H1 (cell line): Measurements from ENCODE around the gene SYNGR3. TPM values are rescaled to one million over a fixed set of nuclear protein-coding genes. Genes with fewer than 3 reads are reported as not detected.

Experiments
- CTCF ChIA-PET: fragments of 300-600 bp; sonication (Branson Sonifier 250); formaldehyde crosslinking; loops from one replicate; lab custom pipeline; 2021; ENCODE audit not compliant: partially characterized antibody; lab: Charles Lee
- POLR2A ChIA-PET: fragments of 300-600 bp; sonication (Branson Sonifier 250); formaldehyde crosslinking; loops from one replicate; lab custom pipeline; 2021; ENCODE audit warnings: inconsistent platforms; ENCODE audit not compliant: partially characterized antibody; lab: Charles Lee
- DNase-seq, 2 experiments: peaks; one replicate each; pipeline versions ENCODE4 v3.0.0 to v3.0.0-alpha.2; 2010 to 2022; ENCODE audit warnings: low spot score in 2 of 2, low read depth in 1 of 2, mixed read lengths in 1 of 2
- FAIRE-seq: peaks from 2 replicates; lab custom pipeline; 2011; peaks lifted over from hg19 to GRCh38; lab: Jason Lieb, UNC
- H2AFZ ChIP-seq: 2 replicates; pipeline ENCODE4 v1.8.1; 2012; ENCODE audit warnings: low read length, inconsistent platforms
- H2AK5ac ChIP-seq: 2 replicates; pipeline ENCODE4 v1.6.1; 2013; ENCODE audit warnings: low read depth, low read length
- H2BK120ac ChIP-seq: replicated peaks from 2 replicates; pipeline ENCODE3; 2013; ENCODE audit warnings: low read depth, low read length, inconsistent platforms
- H2BK12ac ChIP-seq: 2 replicates; pipeline ENCODE4 v1.6.1; 2013; ENCODE audit warnings: low read depth, low read length
- H2BK15ac ChIP-seq: 2 replicates; pipeline ENCODE4 v1.6.1; 2013; ENCODE audit warnings: low read length
- H2BK20ac ChIP-seq: 2 replicates; pipeline ENCODE4 v1.6.1; 2013; ENCODE audit warnings: low read length
- H2BK5ac ChIP-seq: 2 replicates; pipeline ENCODE4 v1.6.1; 2013; ENCODE audit warnings: low read depth, low read length
- H3K14ac ChIP-seq: 2 replicates; pipeline ENCODE4 v1.6.1; 2013; ENCODE audit warnings: inconsistent platforms; ENCODE audit not compliant: insufficient read length
- H3K18ac ChIP-seq: 2 replicates; pipeline ENCODE4 v1.6.1; 2013; ENCODE audit warnings: low read length; ENCODE audit errors: extremely low read depth
- H3K23ac ChIP-seq: 2 replicates; pipeline ENCODE4 v1.6.1; 2013; ENCODE audit warnings: inconsistent platforms; ENCODE audit not compliant: insufficient read length
- H3K23me2 ChIP-seq: 2 replicates; pipeline ENCODE4 v1.6.1; 2013; ENCODE audit warnings: low read depth, low read length
- H3K27ac ChIP-seq: 2 replicates; pipeline ENCODE4 v1.6.1; 2011; ENCODE audit warnings: low read depth, low read length, inconsistent platforms
- H3K27me3 ChIP-seq, 4 experiments: replicated peaks in 1 of 4; 1 replicate in 1 of 4; 2 replicates in 3 of 4; pipeline versions ENCODE4 v1.6.1 to v1.8.1; 2011 to 2013; ENCODE audit warnings: low read length in 3 of 4, mild to moderate bottlenecking in 3 of 4, inconsistent platforms in 2 of 4, mixed read lengths in 2 of 4, moderate library complexity in 1 of 4; ENCODE audit not compliant: control insufficient read depth in 3 of 4, insufficient read depth in 3 of 4; ENCODE audit errors: extremely low read depth in 1 of 4
- H3K36me3 ChIP-seq, 4 experiments: 2 replicates each; pipeline versions ENCODE4 v1.6.1 to v1.8.1; 2011 to 2013; ENCODE audit warnings: mild to moderate bottlenecking in 4 of 4, low read length in 3 of 4, moderate library complexity in 2 of 4, control low read depth in 1 of 4, inconsistent platforms in 1 of 4; ENCODE audit not compliant: insufficient read depth in 4 of 4, control insufficient read depth in 2 of 4
- H3K4ac ChIP-seq: replicated peaks from 2 replicates; pipeline ENCODE3; 2013; ENCODE audit warnings: low read length, low read depth, mixed read lengths, inconsistent platforms; ENCODE audit not compliant: insufficient read length
- H3K4me1 ChIP-seq, 4 experiments: replicated peaks in 1 of 4; 1 replicate in 1 of 4; 2 replicates in 3 of 4; pipeline versions ENCODE4 v1.6.1 to v1.8.1; 2011 to 2013; ENCODE audit warnings: low read length in 3 of 4, inconsistent platforms in 2 of 4, mixed read lengths in 1 of 4; ENCODE audit not compliant: insufficient read depth in 4 of 4, control insufficient read depth in 3 of 4
- H3K4me2 ChIP-seq, 2 experiments: 2 replicates each; pipeline versions ENCODE4 v1.6.1 to v1.8.1; 2011 to 2013; ENCODE audit warnings: low read depth in 2 of 2, low read length in 2 of 2, control low read depth in 1 of 2, inconsistent platforms in 1 of 2, mild to moderate bottlenecking in 1 of 2; ENCODE audit not compliant: insufficient read depth in 1 of 2
- H3K4me3 ChIP-seq, 4 experiments: fragments of 200-600, 300-600 bp in 1 of 4; sonication (generic), shearing (Covaris generic), sonication (Bioruptor Twin) in 1 of 4; 2 replicates each; pipeline versions ENCODE4 v1.5.1 to v1.8.1; 2011 to 2016; ENCODE audit warnings: low read length in 4 of 4, low read depth in 3 of 4, control low read depth in 2 of 4, inconsistent platforms in 2 of 4, mild to moderate bottlenecking in 2 of 4, mixed read lengths in 1 of 4, moderate library complexity in 1 of 4; ENCODE audit not compliant: insufficient read depth in 2 of 4; ENCODE audit errors: extremely low read depth in 1 of 4
- H3K56ac ChIP-seq: replicated peaks from 2 replicates; pipeline ENCODE3; 2013; ENCODE audit warnings: low read depth, mild to moderate bottlenecking, mixed read lengths, low read length, inconsistent platforms; ENCODE audit not compliant: insufficient read length
- H3K79me1 ChIP-seq: 2 replicates; pipeline ENCODE4 v1.6.1; 2013; ENCODE audit warnings: low read depth, low read length, control low read depth
- H3K79me2 ChIP-seq, 2 experiments: 2 replicates each; pipeline versions ENCODE4 v1.6.1 to v1.8.1; 2012 to 2013; ENCODE audit warnings: low read length in 2 of 2, mild to moderate bottlenecking in 2 of 2, inconsistent platforms in 1 of 2; ENCODE audit not compliant: insufficient read depth in 2 of 2, control insufficient read depth in 1 of 2
- H3K9ac ChIP-seq, 4 experiments: replicated peaks in 1 of 4; 1 replicate in 1 of 4; 2 replicates in 3 of 4; pipeline versions ENCODE4 v1.6.1 to v1.8.1; 2011 to 2013; ENCODE audit warnings: low read depth in 3 of 4, low read length in 3 of 4, control low read depth in 2 of 4, mild to moderate bottlenecking in 2 of 4, moderate library complexity in 2 of 4, inconsistent platforms in 1 of 4; ENCODE audit errors: extremely low read depth in 1 of 4
- H3K9me3 ChIP-seq, 2 experiments: 2 replicates each; pipeline versions ENCODE4 v1.6.1 to v1.8.1; 2012 to 2013; ENCODE audit warnings: mild to moderate bottlenecking in 2 of 2, moderate library complexity in 2 of 2, control low read depth in 1 of 2, inconsistent platforms in 1 of 2, low read depth in 1 of 2, low read length in 1 of 2, mixed read lengths in 1 of 2; ENCODE audit not compliant: insufficient read depth in 2 of 2
- H4K20me1 ChIP-seq, 2 experiments: replicated peaks in 1 of 2; 2 replicates each; pipeline versions ENCODE3 to v1.8.1; 2011 to 2013; ENCODE audit warnings: inconsistent platforms in 2 of 2, low read length in 2 of 2, mild to moderate bottlenecking in 1 of 2; ENCODE audit not compliant: insufficient read depth in 2 of 2, control insufficient read depth in 1 of 2
- H4K5ac ChIP-seq: 2 replicates; pipeline ENCODE4 v1.6.1; 2013; ENCODE audit warnings: low read length, low read depth, mixed read lengths, inconsistent platforms; ENCODE audit not compliant: insufficient read length
- H4K8ac ChIP-seq: 2 replicates; pipeline ENCODE4 v1.8.0; 2013; ENCODE audit warnings: mild to moderate bottlenecking, moderate library complexity, low read length, inconsistent platforms; ENCODE audit not compliant: insufficient read depth; ENCODE audit errors: extremely low read depth
- H4K91ac ChIP-seq: replicated peaks from 2 replicates; pipeline ENCODE3; 2013; ENCODE audit warnings: low read length, mixed read lengths, inconsistent platforms; ENCODE audit not compliant: insufficient read length
- RAD21 ChIP-seq, 2 experiments: IDR thresholded peaks in 1 of 2; conservative IDR thresholded peaks in 1 of 2; 2 replicates each; pipeline ENCODE4 v1.6.1; 2011; ENCODE audit warnings: low read depth in 2 of 2, low read length in 2 of 2, improper control_type of control experiment in 1 of 2, inconsistent platforms in 1 of 2, mild to moderate bottlenecking in 1 of 2, moderate library complexity in 1 of 2
- WGBS, 2 experiments: shearing (Covaris generic) in 1 of 2; methylation state at CpG; one replicate each; pipeline versions ENCODE4 v1.1.6 to v1.1.7; 2013 to 2015; ENCODE audit warnings: low lambda C conversion rate in 2 of 2, mixed read lengths in 2 of 2, inconsistent platforms in 1 of 2, low coverage in 1 of 2, missing lambda C conversion rate in 1 of 2; ENCODE audit not compliant: insufficient replicate concordance in 2 of 2, insufficient coverage in 1 of 2, insufficient read length in 1 of 2; ENCODE audit errors: extremely low coverage in 1 of 2, missing lambda C conversion rate in 1 of 2; 5-methylcytosine and 5-hydroxymethylcytosine counted together
- polyA plus RNA-seq, 7 experiments: library from polyadenylated mRNA; depleted of rRNA in 3 of 7; stranded (reverse) in 5 of 7; unstranded in 2 of 7; fragments of >200 nt in 5 of 7; fragments of 200-250 nt in 2 of 7; gene quantifications; 1 replicate in 5 of 7; 2 replicates in 1 of 7; 4 replicates in 1 of 7; pipeline versions ENCODE4 v1.2.1 to v1.2.3, GENCODE V29; 2011 to 2013; ENCODE audit warnings: missing spikeins in 2 of 7, mixed read lengths in 2 of 7
- total RNA-seq: library from RNA; stranded (reverse); fragmentation: NEBNext Ultra II Directional; extraction: Animal tissue kit (Norgen Biotek cat#: 25700); gene quantifications from 2 replicates; pipeline ENCODE4 v1.2.1, GENCODE V29; 2021

The SYNGR3 gene
- total and polyA plus RNA-seq, 2 of the 8 experiments (the other 6 are each of a cell fraction or from before 2014, with no cell fraction given) = 36.2 to 49.9 TPM

DNA sequence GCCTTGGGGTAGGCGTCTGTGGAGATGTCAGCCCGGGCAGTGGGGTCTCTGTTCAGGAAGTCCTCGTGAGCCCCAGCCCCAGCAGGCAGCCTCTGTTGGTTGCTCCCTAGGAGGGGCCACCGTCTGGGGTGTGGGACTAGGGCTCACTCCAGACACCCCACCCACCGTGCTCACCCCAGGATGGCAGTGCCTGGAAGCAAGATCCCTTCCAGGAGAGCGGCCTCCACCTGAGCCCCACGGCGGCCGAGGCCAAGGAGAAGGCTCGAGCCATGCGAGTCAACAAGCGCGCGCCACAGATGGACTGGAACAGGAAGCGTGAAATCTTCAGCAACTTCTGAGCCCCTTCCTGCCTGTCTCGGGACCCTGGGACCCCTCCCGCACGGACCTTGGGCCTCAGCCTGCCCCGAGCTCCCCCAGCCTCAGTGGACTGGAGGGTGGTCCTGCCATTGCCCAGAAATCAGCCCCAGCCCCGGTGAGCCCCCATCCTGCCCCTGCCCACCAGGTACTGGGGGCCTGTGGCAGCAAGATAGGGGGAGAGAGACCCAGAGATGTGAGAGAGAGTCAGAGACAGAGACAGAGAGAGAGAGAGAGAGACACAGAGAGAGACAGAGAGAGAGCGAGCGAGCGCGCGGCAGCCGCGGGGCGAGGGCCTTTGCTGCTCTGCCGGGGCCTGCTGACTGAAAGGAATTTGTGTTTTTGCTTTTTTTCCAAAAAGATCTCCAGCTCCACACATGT, 48.0 kb downstream of the SYNGR3 start:
- Histone ChIP-seq H3K4me2 (no peak overlapping the region), H2BK20ac (no peak overlapping the region), H2BK120ac (no peak overlapping the region), H4K8ac (no peak overlapping the region), H3K27me3 (no peaks in the 10 kb centered on the region), H3K4ac (no peak overlapping the region), H3K4me1 (peaks cover 0 to 4% (median 0%) of the 10 kb centered on the region in 4 experiments; a peak in 4 of 7 replicates), H3K18ac (no peak overlapping the region), H3K14ac (no peak overlapping the region), H4K5ac (no peak overlapping the region), H4K20me1 (peaks cover 0 to 2% of the 10 kb centered on the region in 2 experiments), H3K9me3 (no peaks in the 10 kb centered on the region), H2BK5ac (no peak overlapping the region), H2AFZ (no peak overlapping the region), H2BK12ac (no peak overlapping the region), H2AK5ac (no peak overlapping the region), H3K56ac (no peak overlapping the region), H2BK15ac (no peak overlapping the region), H3K4me3 (no peak overlapping the region), H3K23me2 (no peaks in the 10 kb centered on the region), H3K79me1 (no peaks in the 10 kb centered on the region), H3K36me3 (no peaks in the 10 kb centered on the region), H4K91ac (no peak overlapping the region), H3K23ac (no peak overlapping the region), H3K9ac (no peak overlapping the region), H3K27ac (no peak overlapping the region), H3K79me2 (no peaks in the 10 kb centered on the region)
- no peak for FAIRE-seq
- ChIA-PET CTCF (interaction anchor here (0.8 to 3.0 kb wide), 5 partner anchors 9 to 26 kb away, joined by 3 to 14 read pairs (median 3); partner anchors contain the start of genes NTHL1 and TSC2), POLR2A (interaction anchor here (0.9 to 3.1 kb wide), 4 partner anchors 10 to 117 kb away, joined by 3 to 14 read pairs (median 5); partner anchors contain the start of genes NTHL1, TRAF7 and TSC2)
- 96% methylated on average over 22 of the region's 29 CpGs; no CpG with 5 or more reads in 1 of the 2 experiments for WGBS, 2 experiments
- no peak for TF ChIP-seq RAD21 (IDR thresholded peaks at IDR 0.05 in 1 of 2, conservative IDR thresholded peaks at IDR 0.05 in 1 of 2; ENCODE audit: low read depth in 2 of 2, low read length in 2 of 2)
- DNase-seq = no peak
